Endometrium (tissue), 2 donors: Measurements from ENCODE around the gene LDB2.
A peak's percentile ranks its signal among the peaks of the same experiment; 100 is the strongest.

Source experiments
- FAIRE-seq: peaks from 2 replicates; lab custom pipeline; 2012; peaks lifted over from hg19 to GRCh38; lab: Jason Lieb, UNC
- donor health status: control.
- donor health status: control.

The LDB2 gene

DNA sequence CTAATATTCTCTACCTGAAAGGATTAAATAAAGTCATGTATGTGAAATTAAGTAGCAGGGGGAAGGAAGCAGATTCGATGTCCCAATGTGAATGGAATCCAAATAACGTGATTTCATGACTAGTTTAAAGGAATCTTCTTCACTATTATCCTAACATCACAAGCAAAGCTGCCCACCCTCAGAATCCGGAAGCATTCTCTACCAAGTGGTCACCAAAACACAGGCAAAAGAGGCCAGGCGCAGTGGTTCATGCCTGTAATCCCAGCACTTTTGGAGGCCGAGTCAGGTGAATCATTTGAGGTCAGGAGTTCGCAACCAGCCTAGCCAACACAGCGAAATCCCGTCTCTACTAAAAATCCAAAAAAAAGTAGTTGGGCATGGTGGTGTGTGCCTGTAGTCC, 212.9 kb downstream of the LDB2 start:
- FAIRE-seq = no peak

DNA sequence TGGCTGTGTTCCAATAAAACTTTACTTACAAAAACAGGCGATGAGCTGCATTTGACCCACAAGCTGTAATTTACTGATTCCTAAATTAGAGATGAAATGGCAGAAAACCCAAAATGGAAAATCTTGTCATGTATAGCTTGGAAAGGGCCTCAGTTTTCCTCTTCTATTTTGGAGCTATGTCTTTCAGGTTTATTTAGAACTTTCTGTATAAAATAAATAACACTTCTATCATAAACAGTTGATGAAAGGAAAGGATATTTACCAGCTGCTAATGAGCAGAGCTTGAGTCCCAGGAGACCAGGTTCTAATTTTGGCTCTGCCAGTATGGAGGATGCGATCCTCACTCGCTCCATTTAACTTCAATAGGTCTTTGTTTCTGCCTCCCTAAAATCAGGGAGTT, 213.5 kb downstream of the LDB2 start:
- no peak for FAIRE-seq

DNA sequence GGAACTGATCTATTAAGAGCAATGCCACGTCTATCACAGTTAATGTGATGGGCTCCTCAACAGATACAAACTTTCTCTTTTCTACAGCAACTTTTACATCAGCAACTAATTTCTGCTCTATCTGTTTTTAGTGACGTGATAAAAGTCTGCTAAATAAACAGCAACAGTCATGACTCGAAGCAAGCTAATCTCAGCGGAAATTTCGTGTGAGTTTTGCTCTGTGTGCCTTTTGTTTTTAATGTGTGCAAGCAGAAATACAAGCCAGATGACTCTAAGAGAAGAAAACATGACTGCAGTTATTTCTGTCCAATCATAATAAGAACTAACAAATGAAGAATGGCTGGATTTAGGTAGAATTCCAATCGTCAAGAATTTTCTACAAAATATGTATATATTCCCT, 214.3 kb downstream of the LDB2 start:
- FAIRE-seq = peak; percentile 87

DNA sequence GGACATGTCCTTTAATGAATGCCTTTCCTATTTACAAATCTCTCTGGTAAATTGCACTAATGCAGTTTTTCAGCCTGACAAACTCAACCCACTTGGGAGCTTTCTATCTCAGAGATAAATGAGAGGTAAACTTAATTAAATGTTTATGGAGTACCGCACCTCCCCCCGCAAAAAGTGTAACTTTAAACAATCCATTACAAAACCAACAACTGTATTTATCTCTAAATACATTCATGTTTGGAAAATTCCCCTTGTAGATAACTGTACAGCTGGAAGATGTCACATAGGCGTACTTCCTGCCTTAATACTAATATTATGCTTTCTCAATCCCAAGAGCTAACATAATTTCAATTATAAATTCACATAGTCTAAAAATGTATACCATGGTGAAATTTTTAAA, 215.5 kb downstream of the LDB2 start:
- no peak for FAIRE-seq

DNA sequence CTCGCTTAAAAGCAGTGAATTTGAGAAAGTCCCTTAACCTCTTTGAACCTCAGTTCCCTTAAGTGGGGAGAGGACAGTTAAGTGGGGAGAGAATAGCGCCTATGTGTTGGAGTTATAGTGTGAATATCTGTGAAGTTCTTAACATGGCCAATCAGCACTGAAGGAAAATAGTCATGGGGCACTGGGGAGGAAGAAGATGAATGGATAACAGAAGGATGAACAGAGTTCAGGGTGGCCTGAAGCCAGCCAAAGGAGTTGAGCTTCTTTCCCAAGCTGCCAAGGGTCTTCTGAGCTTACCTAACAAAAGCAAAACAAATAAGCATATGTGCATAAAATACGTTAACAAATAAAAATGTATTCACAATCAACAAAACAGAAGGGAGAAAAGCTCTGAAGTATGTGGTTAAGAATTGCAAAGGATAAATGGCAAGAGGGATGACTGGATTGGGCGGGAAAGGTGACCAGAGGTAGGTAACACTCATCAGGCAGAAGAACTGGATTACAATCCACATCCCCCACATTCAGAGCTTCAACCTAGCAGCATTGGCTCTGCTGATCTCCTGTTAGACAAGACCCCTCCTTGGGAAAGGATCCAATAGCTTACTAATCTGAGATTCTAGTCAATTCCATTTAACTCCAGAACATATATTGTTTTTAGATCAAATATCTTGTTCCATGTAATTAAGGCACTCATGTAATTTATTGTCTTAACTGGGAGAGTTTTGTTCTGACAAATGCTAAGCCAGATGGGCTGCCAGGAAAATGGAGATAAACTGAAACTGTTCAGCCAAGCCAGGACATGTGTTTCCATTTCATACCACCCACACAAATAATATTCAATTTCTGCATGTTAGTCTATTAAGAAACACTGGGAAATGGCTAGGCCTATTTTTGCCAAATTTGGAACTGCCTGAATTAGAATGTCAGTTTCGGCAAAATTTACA, 221.2 kb downstream of the LDB2 start:
- FAIRE-seq = no peak

DNA sequence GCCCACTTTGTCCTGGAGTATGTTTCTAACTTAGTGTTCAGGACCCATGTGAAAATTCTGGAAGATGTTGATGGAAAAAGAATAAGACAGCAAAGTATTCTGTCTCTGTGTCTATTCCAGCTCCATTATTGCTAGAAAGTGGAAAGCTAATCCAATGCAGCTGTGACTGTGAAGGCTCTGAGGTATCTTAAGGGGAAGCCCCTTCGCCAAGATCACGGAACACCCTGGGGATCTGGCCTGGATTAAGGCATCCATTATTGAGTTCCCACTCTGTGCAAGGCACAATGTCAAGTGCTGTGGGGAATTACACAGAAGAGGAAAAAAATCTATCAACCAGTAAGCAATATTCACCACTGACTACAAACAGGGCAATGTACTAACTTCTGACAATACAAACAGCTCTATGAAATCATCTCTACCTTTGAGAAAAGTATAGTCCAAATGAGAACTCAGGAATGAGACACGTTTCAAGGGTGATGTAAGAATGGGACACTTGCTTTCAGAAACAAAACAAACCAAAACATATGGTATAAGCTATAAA, 222.1 kb downstream of the LDB2 start:
- no peak for FAIRE-seq

DNA sequence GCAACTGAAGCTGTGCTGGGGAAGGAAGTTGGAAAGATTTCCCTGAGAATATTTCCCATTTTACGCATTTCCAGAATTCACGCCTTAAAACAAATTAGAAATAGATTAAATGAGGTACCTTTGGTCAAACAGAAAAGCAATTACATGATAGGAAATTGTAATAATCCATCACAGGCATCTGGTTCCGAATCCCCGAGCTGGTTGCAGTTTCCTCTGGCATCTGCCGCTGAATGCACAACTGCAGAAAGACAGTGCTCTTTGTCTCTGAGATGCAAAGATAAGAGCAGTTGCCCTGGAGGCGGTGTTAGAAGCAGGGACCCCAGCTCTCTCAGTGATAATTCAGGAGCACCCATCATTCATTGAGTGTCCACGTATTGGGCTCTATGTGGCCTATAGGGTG, 224.4 kb downstream of the LDB2 start:
- FAIRE-seq = no peak

DNA sequence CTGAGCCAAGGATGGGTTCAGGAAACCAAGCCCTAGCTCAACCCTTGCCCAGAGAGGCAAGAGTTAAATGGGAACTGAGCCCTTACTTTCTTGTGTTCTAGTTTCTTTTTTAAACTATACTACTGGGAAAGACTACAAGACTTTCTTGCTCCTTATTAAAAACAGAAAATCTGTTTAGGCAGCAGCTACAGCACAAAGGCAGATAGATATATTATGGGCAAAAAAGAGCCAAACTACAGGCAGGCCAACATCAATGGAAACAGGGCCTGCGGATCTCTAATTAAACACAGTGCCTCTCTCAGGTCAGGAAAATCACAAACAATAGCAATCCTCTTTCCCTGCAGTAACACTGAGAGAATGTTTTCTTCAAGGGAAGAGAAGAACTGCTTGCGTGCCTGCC, 226.0 kb downstream of the LDB2 start:
- FAIRE-seq = no peak

DNA sequence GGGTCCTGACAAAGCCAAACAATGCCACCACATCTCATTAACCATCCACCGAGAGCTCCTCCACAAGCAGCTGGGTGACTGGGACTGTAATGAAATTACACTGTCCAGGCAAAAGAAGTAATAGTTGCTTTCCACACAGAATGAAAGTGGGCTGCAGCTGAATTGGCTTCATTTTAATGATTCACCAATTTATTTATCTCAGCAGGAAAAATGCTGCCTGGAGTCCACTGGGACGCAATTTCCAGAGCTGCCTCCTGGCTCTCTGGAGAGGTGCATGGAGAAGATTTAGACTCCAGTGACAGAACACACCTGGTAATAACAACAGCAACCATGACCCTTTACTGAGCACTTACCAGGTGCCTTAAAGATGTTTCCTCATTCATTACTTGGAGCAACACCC, 226.7 kb downstream of the LDB2 start:
- no peak for FAIRE-seq

DNA sequence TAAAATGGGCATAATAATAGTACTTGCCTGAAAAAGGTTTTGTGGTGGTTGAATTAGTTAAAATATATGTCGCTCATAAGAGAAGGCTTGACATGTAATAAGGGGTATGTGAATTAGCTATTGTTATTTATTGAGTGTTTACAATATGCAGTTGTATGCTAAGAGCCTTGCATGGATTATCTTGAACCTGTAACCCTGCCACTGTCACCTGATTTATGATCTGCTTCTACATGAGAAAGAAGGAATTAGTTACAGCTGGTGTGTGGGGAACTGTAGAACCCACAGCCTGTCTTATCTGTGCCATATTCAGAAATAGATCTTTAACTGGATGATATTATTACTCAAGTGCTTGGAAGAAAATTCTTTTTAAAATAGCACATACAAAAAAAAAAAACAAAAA, 227.7 kb downstream of the LDB2 start:
- FAIRE-seq = no peak

DNA sequence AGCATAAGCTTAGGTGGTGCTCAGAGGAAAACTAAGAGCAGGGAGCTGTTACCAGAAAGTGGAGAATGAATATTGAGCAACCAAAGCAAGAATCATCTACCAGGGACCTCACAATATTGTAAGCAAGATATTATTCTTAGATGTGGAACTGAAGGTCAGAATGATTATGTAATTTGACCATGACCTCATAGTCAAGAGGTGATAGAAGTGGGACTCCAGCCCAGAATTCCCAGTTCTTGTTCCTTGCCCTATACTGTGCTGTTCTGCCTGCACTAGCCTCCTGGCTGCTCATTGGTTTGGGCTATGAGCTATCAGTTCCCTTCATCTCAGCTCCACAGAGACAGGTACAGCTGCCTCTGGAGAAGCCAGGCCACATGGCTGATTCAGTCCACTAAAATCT, 229.4 kb downstream of the LDB2 start:
- no peak for FAIRE-seq

DNA sequence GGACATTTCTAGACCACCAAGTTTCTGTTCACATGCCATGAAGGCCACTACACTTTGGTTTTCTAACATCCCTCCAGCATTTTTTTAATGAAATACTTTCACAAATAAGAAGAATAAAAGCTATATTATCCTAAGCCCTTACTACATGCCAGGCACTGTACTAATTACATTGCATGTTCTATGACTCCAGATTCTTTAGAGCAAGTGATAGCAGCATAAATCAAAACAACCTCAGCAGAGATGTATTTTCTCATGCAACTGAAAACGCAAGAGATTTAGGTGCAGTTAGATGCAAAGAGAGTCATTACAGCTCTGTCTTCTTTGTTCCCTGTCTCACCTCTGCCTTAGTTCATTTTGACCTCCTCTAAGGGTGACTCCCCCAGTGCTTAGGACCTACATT, 230.0 kb downstream of the LDB2 start:
- FAIRE-seq = no peak

DNA sequence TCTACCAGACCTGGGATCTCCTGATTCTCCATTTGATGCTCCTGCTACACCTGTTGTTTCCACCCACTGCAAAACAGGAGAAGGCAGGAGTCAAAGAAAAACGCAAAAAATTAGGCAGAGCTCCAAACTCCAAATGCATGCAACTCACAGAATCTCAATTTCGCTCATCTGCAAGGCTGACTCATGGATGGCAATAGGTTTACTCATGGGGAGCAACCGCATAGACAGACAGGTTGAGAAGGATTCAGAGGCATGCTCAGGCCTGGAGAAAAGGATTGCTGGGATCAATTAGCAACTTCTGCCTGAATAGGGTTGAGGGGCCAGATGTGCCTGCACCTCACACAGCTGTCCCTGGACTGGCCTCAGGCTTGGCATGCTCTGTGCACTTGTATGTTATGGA, 231.0 kb downstream of the LDB2 start:
- FAIRE-seq = no peak

DNA sequence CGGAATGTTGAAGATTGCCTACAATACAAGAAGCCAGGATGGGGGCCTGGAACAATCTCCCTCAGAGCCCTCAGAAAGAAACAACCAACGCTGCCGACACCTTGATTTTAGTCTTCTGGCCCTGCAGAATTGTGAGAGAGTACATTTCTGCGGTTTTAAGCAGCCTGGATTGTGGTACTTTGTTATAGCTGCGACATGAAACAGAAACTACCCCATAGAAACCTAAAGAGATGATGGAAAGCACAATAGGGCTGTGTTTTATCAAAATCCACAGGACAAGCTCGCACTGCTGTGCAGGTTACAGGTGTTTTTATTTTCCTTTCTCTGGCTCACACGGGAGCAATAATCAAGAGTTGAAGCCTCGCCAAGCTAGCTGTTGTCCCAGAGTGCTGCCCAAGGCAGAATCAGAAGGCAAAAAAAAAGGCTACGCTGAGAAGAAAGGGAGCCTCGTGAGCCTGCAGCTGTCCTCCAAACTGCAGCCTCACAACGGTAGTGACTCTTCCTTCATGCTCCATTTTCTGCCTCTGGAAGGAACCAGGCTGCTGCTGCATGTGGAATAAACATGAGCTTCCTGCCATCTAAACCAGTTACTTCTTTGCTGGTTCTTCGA, 232.4 kb downstream of the LDB2 start:
- FAIRE-seq = no peak

DNA sequence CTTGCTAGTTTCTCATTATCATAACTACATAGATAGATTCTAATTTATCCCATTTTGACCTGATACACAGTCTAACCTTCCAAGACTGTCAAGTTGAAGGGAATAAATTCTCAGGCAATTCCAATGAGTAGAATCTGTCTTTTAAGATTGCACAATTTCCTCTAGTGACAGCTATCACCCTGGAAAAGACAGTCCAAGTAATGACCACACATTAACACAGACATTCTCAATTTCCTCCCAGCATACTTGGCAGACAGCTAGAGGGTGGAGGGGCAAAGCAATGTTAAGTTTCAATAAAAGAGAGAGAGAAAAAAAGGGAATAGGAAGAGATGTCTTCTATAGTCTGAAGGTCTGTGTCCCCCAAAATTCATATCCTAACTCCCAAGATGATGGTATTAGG, 234.7 kb downstream of the LDB2 start:
- FAIRE-seq = no peak

DNA sequence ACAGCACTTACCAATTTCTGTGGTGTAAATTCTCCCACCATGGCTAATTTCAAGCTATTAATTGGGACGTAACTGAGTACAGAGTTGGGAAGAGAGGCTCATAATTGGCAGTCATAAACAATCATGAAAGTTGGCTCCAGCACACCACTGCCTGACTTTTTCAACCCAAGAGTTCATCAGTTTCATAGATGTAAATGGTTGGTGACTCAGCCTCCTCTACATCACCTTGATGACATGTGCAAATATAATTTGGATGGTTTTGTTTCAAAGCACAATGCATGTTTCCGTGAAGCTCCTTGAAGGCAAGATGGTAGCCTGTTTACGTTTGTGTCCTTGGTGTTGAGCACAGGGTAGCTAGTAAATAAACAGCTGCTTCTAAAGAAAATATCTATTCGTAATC, 235.1 kb downstream of the LDB2 start:
- no peak for FAIRE-seq

DNA sequence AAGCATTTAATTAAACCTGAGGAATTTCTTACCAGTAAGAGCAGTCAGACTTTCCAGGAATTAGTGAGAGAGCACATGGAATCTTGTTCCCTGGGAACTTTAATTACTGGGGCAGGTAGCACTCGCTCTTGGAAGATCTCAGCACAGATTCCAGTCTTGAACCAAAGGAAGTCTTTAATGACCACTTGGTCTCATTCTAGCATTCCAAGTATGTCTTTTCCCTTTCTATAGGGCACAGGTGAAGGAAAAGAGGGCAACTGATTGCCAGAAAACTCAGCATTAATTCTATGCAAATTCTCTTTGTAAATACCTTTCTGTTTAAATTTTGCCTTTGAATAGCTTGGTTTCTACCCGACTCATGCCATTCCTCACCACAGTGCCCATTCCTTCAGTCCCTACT, 236.6 kb downstream of the LDB2 start:
- FAIRE-seq = no peak

DNA sequence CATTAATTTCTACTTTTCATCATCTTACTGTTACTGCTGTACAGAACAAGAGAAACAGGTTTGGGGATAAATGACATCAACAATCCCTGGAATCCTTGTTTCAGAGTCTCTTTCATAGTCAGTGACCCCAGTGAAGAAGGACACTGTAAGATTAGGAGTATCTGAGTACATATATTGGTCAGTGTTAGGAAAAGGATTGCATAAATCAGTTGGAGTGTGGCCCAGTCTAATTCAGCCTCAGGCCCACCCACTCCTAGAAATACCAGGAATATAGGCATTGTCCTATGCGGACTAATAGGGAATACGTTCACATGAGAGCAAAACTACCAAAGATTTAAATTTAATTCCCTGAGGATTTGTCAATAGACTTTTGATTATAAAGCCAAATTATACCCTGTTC, 237.8 kb downstream of the LDB2 start:
- FAIRE-seq = no peak

DNA sequence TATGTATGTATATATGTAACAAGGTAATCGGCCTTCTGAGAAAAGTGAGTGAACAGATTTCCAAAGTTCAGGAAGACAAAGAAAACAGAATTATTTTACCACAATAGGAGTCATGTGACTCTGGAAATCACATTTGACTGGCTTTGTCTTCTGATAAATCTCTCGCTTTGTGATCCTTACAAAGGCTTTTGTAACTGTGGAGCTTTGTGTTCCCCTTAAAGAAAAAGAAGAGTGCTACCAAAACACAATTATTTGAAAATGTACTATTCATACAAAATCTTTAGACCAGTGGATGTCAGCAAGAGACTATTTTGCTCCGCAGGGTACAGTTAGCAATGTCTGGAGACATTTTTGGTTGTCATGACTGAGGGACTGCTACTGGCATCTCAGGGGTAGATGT, 238.8 kb downstream of the LDB2 start:
- no peak for FAIRE-seq

DNA sequence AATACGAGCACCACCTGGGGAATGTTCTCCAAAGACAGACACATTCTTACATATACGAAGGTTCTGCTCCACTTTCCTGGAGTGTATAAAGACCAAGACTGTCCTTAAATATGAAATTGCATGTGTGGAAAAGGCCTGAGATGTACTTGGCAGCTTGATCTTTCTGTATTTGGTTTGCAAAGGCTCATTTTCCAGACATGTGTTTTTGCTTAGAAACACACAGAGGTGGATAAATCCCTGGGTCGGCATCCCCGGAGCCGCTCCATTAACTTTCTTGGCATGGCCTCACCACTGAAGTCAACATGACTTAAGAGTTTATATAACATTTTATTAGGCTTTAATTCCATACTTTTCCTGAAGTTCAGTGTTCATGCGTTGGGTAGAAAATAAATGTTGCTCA, 239.4 kb downstream of the LDB2 start:
- FAIRE-seq = peak; percentile 95

DNA sequence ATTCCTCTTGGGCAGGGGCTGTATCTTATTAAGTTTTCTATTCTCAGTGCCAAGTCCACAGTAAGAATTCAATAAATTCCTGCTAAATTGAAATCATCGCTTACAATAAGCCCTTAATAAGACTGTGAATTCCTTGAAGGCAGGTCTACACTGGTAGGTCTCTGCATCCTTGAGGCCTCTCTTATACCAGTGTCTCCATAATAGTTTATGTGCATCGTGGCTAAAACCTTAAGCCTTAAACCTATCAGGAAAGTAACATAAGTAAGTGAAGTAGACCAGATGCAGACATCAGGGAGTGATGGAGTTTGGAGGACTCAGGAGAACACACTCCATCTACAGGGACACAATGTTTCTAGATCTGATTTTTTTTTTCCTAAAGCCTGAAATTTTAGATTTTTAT, 240.3 kb downstream of the LDB2 start:
- FAIRE-seq = peak; percentile 39

DNA sequence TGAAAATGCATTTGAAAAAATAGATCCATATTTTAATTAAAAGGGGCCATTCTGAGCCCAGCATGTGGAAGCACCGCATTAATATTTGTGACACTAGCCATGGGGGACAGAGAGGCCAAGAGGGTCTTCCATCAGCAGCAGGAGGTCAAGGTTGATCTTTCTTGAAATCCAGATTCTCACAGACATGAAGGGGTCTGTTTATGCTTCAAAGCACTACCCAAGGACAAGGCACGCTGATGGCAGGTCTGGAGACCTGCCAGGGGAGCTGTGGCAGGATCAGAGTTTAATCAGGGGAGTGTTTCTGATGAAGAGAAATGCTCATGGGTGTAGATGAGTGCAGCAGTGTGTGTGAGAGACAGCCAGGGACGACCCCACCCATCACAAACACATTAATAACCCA, 243.3 kb downstream of the LDB2 start:
- FAIRE-seq = no peak

DNA sequence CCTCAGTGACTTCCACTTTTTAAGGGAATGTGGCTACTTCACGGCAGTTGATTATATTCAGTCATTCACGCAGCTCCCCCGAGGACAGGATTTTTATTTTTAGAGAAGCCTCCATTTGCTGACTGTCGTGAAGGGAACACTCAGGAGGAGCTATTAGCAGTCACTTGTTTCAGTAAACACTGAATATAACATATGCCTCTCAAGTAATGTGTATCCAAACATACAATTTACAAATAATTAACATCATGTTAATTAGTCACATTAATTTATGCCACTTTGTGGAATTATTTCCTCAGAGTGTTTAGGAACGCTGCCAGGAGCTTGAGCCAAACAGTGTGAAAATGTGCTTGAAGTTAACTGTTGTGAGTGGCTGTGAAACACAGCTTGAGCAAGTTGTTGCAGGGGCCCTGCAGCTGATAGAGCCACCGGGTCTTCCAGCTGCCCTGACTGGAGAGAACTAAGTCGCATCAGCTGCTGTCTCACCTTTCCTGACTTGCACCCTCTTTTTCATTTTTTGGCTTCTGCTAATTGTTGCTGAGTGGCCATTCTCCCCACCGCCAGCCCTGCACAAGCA, 245.6 kb downstream of the LDB2 start:
- no peak for FAIRE-seq
